ENCODE results near the gene EYA2.
A peak's percentile ranks its signal among the peaks of the same experiment; 100 is the strongest.

EYA2 gene

GRCh38 chr20:47042464-47042863 lies 147.8 kb downstream of the EYA2 start:
- DNase-seq, result no peak

DNA sequence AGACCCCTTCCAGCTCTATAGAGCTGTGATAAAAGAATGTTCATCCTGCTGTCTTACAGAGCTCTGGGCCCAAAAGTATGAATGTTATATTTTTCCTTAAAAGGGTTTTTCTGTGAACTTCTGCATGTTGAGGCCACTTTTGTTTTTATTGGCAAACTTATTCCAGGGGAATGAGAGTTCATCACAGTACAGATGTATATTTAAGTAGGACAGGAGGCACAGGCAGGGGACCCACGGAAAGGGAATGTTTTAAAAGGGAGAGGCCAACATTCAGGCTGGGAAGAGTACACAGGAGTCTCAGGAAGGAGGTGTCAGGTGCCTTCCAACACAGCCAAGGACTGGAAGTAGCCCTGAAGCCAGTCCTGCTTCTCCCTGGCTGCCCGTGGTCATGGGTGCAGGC lies 148.4 kb downstream of the EYA2 start:
- no peak for DNase-seq

- DNase-seq, result no peak
Measured at GRCh38 chr20:47044938-47045337, 150.3 kb downstream of the EYA2 start.

GRCh38 chr20:47048054-47048453 lies 153.4 kb downstream of the EYA2 start:
- no peak for DNase-seq

- no peak for DNase-seq
Measured at GRCh38 chr20:47049771-47050170, 155.1 kb downstream of the EYA2 start.

DNA sequence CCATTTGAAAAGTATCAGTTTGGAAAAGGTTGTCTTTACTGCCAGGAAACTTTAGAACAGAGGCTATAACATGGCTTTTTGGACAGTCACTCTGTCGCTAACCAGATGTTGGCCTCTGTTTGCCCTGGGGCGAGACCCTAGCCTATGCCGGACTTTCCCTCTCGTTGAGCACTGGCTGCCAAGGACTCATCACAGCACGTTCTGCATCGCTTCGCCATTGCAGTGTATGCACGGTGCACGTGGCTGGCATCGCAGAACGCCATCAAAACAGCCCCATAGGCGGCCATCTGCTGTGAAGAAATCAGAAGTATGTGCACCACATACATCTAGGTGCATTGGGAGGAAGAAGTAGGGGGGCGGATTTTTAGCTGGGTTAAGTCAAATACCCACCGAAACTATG lies 156.4 kb downstream of the EYA2 start:
- no peak for DNase-seq

- peak; percentile 44 for DNase-seq
Measured at GRCh38 chr20:47051936-47052526, 157.4 kb downstream of the EYA2 start.

DNA sequence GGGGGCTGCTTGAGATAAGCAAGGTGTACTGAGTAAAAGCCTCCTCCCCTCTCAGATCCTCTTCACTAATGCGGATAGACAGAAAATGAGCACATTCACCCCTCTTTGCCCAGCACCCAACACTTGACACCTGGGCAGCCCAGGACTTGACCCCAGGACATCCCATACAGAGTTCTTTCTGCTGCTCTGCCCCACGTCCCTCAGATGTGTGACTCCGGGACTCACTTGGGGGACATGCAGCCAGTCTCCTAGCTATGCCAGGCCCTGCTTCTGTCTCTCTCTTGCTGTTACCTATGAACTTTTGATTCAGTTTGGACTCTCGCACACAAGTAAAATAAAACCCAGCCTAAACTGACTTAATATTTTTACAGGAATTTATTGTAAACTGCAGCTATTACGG lies 159.9 kb downstream of the EYA2 start:
- no peak for DNase-seq

DNA sequence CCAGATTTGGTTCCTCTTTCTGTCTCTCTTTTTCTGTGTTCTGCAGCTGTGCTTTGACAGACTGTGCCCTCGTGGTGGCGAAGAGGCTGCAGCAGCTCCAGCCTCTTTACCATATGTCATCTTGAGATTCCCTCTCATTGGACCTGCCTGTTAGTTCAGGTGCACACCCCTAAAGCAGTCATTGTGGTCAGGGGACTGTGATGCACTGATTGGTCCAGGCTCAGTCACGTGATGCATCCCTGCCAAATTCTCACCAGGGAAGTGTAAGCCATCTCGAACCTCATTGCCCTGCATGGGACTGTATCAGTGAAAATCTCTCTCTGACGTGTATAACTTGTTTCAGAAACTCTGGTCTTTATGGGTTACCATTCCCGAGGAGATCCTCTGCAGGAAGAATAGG lies 160.3 kb downstream of the EYA2 start:
- DNase-seq, result no peak

DNA sequence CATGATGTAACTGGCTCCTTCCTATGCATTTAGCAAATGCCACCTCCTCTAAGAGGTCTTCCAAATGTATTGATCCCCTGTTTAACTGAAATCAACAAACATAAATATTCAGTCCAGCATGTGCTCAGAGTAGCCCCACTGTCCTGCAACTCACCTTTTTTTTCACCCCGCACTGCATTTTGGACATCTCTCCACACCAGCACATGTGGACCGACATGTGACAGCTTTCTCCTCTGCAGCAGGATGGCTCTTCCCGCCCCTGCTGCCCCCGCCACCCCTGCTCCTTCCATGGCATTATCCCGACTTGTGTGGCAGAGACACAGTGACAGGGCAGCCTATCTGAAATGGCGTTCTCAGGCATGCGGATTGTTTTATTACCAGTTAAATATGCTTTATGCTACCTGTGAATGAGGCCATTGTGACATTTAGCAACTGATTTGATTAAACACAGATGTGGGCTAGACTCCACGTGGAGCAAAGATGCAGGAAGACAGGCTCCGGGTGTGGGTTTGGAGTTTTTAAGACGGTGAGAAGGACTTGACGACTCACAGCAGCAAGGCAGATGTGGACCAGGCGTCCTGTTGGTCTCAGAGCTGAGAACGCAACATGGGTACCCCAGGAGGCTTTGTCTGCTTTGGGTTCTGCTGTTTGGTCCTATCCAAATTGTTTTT lies 161.2 kb downstream of the EYA2 start:
- DNase-seq, result no peak

DNA sequence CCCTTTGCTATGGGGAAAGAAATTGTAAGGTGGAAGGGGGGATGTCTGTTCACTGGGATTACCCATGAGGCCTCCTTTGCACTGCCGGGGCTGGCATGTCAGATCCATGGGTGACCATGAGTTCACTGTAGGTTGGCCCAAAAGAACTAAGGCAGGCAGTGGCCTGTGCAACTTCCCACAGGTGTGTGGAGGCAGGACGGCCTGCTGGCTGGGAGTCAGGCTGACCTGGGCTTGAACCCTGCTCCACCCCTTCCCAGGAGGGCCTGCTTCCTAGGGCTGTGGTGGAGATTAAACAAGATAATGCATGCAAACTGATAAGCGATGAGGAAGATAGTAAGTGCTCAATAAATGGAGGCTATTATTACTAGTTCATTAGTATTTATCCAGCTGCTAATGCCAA lies 163.0 kb downstream of the EYA2 start:
- DNase-seq, result no peak

GRCh38 chr20:47058236-47058635 lies 163.6 kb downstream of the EYA2 start:
- no peak for DNase-seq

DNA sequence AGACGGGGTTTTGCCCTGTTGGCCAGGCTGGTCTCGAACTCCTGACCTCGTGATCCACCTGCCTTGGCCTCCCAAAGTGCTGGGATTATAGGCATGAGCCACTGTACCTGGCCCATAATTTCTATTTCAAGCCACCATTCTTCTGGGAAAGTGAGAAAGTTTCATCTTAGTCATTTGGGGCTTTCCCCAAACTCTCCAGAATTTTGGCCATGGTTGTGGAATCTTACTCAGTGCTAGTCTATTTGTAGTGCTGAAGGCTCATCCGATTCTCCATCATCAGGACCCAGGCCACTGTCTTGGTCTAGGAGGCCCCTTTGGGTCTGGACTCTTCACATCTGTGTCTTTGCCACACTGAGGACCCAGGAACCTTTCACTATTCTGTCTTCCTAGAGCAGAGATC lies 164.9 kb downstream of the EYA2 start:
- no peak for DNase-seq

- no peak for DNase-seq
Measured at GRCh38 chr20:47061549-47061948, 166.9 kb downstream of the EYA2 start.

DNA sequence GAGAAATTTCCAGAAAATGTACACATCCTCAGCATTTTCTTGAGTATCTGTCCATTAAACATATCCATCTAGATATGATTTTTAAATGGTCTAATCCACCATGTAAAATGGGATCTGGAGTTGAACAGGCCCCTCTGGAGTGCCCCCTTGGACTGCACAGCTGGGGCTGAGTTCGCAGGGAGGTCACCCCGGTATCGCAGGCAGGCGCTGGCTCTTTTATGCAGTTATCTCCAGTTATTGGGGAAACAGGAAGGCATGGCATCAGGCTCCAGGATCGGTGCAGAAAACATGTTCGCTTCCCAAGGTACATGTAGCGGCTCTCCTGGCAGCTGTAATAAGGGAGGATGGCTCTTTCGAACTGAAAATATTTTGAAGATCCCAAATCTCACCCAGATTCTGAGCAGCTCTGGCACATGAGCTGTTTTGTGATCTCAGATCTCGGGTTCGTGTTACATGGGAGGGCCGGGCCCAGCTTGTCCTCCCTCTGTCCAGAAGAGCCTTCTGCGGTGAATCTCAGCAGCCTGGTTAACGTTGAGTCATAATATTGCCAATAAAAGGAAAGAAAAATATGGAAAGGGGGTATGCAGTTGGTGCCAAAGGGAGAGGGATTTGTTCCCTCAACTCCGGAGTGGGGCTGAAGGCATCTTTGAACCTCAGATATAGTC lies 167.7 kb downstream of the EYA2 start:
- no peak for DNase-seq

GRCh38 chr20:47063407-47063806 lies 168.8 kb downstream of the EYA2 start:
- no peak for DNase-seq

- no peak for DNase-seq
Measured at GRCh38 chr20:47063808-47064207, 169.2 kb downstream of the EYA2 start.

- DNase-seq, result no peak
Measured at GRCh38 chr20:47066484-47067270, 172.0 kb downstream of the EYA2 start.

DNA sequence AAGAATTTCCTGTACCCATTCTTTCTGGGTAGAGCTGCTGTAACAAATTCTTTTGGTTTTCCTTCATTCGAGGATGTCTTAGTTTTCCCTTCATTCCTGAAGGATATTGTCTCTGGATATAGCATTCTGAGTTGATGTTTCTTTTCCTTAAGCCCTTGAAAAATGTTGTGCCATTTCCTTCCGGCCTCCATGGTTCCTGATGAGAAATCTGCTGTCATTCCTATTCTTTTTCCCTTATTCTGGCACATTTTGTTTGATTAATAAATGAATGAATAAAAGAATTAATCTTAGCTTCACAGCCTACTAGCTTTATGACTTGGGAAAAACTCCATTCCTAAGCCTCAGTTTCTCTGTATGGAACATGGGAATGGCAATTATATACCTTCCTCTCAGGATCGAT lies 173.1 kb downstream of the EYA2 start:
- DNase-seq, result no peak

DNA sequence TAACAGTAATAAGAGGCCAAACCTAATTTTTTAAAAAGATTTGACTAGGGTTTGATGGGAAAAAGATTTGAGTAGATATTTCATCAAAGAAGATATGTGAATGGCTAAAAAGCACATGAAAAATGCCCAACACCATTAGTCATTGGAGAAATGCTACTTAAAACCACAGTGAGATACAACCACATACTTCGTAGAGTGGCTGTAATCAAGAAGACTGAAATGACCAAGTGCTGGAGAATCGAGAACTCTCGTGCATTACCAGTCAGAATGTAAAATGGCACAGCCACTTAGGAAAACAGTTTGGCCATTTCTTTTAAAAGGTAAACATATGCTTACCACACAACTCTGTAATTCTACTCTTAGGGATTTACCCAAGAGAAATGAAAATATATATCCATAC lies 175.5 kb downstream of the EYA2 start:
- DNase-seq, result no peak

DNA sequence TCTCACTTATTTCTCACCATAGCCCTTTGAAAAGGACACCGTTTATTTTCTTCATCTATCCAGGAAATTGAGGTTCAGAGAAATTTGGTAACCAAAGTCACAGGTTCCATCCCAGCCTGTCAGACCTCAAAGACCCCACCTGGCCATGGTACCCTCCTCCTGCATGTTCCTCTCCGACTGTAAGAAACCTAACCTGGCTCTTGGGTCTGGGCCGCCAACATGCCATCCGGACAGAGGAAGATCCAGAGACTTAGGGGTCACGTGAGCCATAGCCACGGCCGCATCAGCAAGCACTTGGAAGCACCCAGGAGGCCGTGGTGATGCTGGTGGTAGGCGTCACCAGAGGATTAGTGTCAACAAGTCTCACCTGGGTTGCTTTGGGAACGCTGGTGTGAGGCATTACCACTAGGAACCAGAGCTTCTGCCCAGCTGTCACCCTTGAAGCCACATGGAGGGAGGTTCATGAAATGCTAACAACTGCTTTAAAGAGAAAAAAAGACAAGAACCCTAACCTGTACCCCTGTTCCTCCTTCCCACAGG lies 177.1 kb downstream of the EYA2 start:
- DNase-seq, result no peak

- no peak for DNase-seq
Measured at GRCh38 chr20:47073766-47074475, 179.3 kb downstream of the EYA2 start.

- no peak for DNase-seq
Measured at GRCh38 chr20:47075263-47075662, 180.6 kb downstream of the EYA2 start.
